Astrocyte (in vitro differentiated cells and primary cell): ENCODE data around the gene LMOD1. TPM values are rescaled to one million over a fixed set of nuclear protein-coding genes. Genes with fewer than 3 reads are reported as not detected.

Experiments used
- DNase-seq: peaks from one replicate; pipeline ENCODE4 v3.0.0-alpha.2; 2010; ENCODE audit warnings: low read depth
- FAIRE-seq: peaks from 2 replicates; lab custom pipeline; 2011; peaks lifted over from hg19 to GRCh38; lab: Jason Lieb, UNC
- H2AFZ ChIP-seq: 2 replicates; pipeline ENCODE4 v1.6.0; 2012; ENCODE audit warnings: low read depth, low read length, inconsistent platforms
- H3K27ac ChIP-seq: 2 replicates; pipeline ENCODE4 v1.5.1; 2011; ENCODE audit warnings: low read depth, low read length, inconsistent platforms
- H3K27me3 ChIP-seq: 2 replicates; pipeline ENCODE4 v1.6.0; 2011; ENCODE audit warnings: low read length, inconsistent platforms; ENCODE audit not compliant: insufficient read depth
- H3K36me3 ChIP-seq: 2 replicates; pipeline ENCODE4 v1.5.1; 2011; ENCODE audit warnings: low read length, inconsistent platforms; ENCODE audit not compliant: insufficient read depth
- H3K4me1 ChIP-seq: 2 replicates; pipeline ENCODE4 v1.5.1; 2011; ENCODE audit warnings: low read length, inconsistent platforms; ENCODE audit not compliant: insufficient read depth
- H3K4me2 ChIP-seq: 2 replicates; pipeline ENCODE4 v1.6.0; 2012; ENCODE audit warnings: low read length, inconsistent platforms
- H3K4me3 ChIP-seq: 2 replicates; pipeline ENCODE4 v1.5.1; 2011; ENCODE audit warnings: low read depth, mild to moderate bottlenecking, low read length, inconsistent platforms; ENCODE audit not compliant: insufficient read depth
- H3K79me2 ChIP-seq: 2 replicates; pipeline ENCODE4 v1.6.0; 2012; ENCODE audit warnings: mild to moderate bottlenecking, low read length, inconsistent platforms; ENCODE audit not compliant: insufficient read depth
- H3K9ac ChIP-seq: 2 replicates; pipeline ENCODE4 v1.6.0; 2012; ENCODE audit warnings: mild to moderate bottlenecking, low read length, inconsistent platforms
- H3K9me3 ChIP-seq: 2 replicates; pipeline ENCODE4 v1.5.1; 2012; ENCODE audit warnings: low read depth, mild to moderate bottlenecking, low read length, inconsistent platforms; ENCODE audit not compliant: insufficient read depth
- H4K20me1 ChIP-seq: 2 replicates; pipeline ENCODE4 v1.6.0; 2012; ENCODE audit warnings: low read length, inconsistent platforms; ENCODE audit not compliant: insufficient read depth
- H3K27ac Mint-ChIP-seq: one replicate; pipeline ENCODE4 v1.8.0; 2021; ENCODE audit warnings: mild to moderate bottlenecking, mixed read lengths; ENCODE audit not compliant: unreplicated experiment
- H3K27me3 Mint-ChIP-seq: one replicate; pipeline ENCODE4 v1.8.0; 2021; ENCODE audit warnings: low read depth, mixed read lengths; ENCODE audit not compliant: unreplicated experiment
- H3K36me3 Mint-ChIP-seq: one replicate; pipeline ENCODE4 v1.8.0; 2021; ENCODE audit warnings: low read depth, mixed read lengths; ENCODE audit not compliant: unreplicated experiment
- H3K4me1 Mint-ChIP-seq: one replicate; pipeline ENCODE4 v1.8.0; 2021; ENCODE audit warnings: low read depth, mixed read lengths; ENCODE audit not compliant: unreplicated experiment
- H3K4me3 Mint-ChIP-seq: one replicate; pipeline ENCODE4 v1.8.0; 2021; ENCODE audit warnings: mild to moderate bottlenecking, moderate library complexity, mixed read lengths; ENCODE audit not compliant: unreplicated experiment
- H3K9me3 Mint-ChIP-seq: one replicate; pipeline ENCODE4 v1.8.0; 2021; ENCODE audit warnings: mild to moderate bottlenecking, mixed read lengths; ENCODE audit not compliant: unreplicated experiment
- CTCF ChIP-seq: IDR thresholded peaks from 2 replicates; pipeline ENCODE4 v1.5.1; 2011; ENCODE audit warnings: low read depth, mild to moderate bottlenecking, inconsistent platforms, low read length, moderate library complexity; ENCODE audit not compliant: insufficient read depth
- EZH2 ChIP-seq: IDR thresholded peaks from 2 replicates; pipeline ENCODE4 v1.6.1; 2012; ENCODE audit warnings: mild to moderate bottlenecking, low read length, inconsistent platforms; ENCODE audit not compliant: insufficient read depth
- total RNA-seq: library from RNA; stranded (reverse); gene quantifications from 2 replicates; pipeline ENCODE4 v1.2.1, GENCODE V29; 2021

The LMOD1 gene
- total RNA-seq, 1 donor from 2014 or later: 13.2 TPM

- no peaks in the 10 kb centered on the region for H3K27me3 ChIP-seq
- DNase-seq (peak; percentile 87), FAIRE-seq (peak; percentile 99)
- no peaks in the 10 kb centered on the region for H3K79me2 ChIP-seq
- no peaks in the 10 kb centered on the region for H3K9me3 ChIP-seq
- no peak overlapping the region for H3K9ac ChIP-seq
- H3K4me3 Mint-ChIP-seq: peak overlapping the region; percentile 40
- H4K20me1 ChIP-seq: no peaks in the 10 kb centered on the region
- peak overlapping the region; percentile 26 for H3K4me2 ChIP-seq
- H3K4me3 ChIP-seq: no peak overlapping the region
- H3K36me3 ChIP-seq: no peaks in the 10 kb centered on the region
- no peak overlapping the region for H2AFZ ChIP-seq
- peaks cover 3% of the 10 kb centered on the region for H3K9me3 Mint-ChIP-seq
- H3K36me3 Mint-ChIP-seq: peaks cover 34% of the 10 kb centered on the region
- peak; percentile 91 for TF ChIP-seq CTCF
- TF ChIP-seq EZH2: no peak
- peaks cover 17% of the 10 kb centered on the region for H3K4me1 Mint-ChIP-seq
- H3K27me3 Mint-ChIP-seq: peaks cover 19% of the 10 kb centered on the region
- H3K4me1 ChIP-seq: peaks cover 10% of the 10 kb centered on the region
- H3K27ac ChIP-seq: no peak overlapping the region
- peak overlapping the region; percentile 55 for H3K27ac Mint-ChIP-seq
Observed at GRCh38 chr1:201895913-201896807, 50.2 kb downstream of the LMOD1 start.

GRCh38 chr1:201895120-201895665 is 51.2 kb downstream of the LMOD1 start:
- H3K79me2 ChIP-seq: no peaks in the 10 kb centered on the region
- H3K36me3 ChIP-seq: peaks cover 3% of the 10 kb centered on the region
- Mint-ChIP-seq H3K36me3 (peaks cover 28% of the 10 kb centered on the region), H3K4me1 (peaks cover 17% of the 10 kb centered on the region), H3K27ac (no peak overlapping the region), H3K4me3 (no peak overlapping the region), H3K27me3 (peaks cover 22% of the 10 kb centered on the region), H3K9me3 (peaks cover 3% of the 10 kb centered on the region)
- no peaks in the 10 kb centered on the region for H4K20me1 ChIP-seq
- H3K9me3 ChIP-seq: no peaks in the 10 kb centered on the region
- no peak overlapping the region for H2AFZ ChIP-seq
- FAIRE-seq: no peak
- H3K4me1 ChIP-seq: peaks cover 10% of the 10 kb centered on the region
- no peak for DNase-seq
- TF ChIP-seq CTCF: no peak
- no peak for TF ChIP-seq EZH2
- H3K27ac ChIP-seq: no peak overlapping the region
- no peak overlapping the region for H3K4me2 ChIP-seq
- H3K4me3 ChIP-seq: no peak overlapping the region
- no peaks in the 10 kb centered on the region for H3K27me3 ChIP-seq
- H3K9ac ChIP-seq: no peak overlapping the region
